B cell (primary cell): ENCODE measurements around the gene SCN2B. TPM values are rescaled to one million over a fixed set of nuclear protein-coding genes. Genes with fewer than 3 reads are reported as not detected.

ENCODE experiments used
- ATAC-seq: fragments of 200-7000 bp; cut with Tn5 transposase; one replicate; pipeline ENCODE4 v1.10.0; 2021; ENCODE audit warnings: low read depth, mild to moderate bottlenecking, moderate number of reproducible peaks, moderate library complexity
- CTCF ChIA-PET: fragments of 350-600 bp; sonication (Branson Sonifier 250); formaldehyde crosslinking; loops from one replicate; lab custom pipeline; 2021; ENCODE audit warnings: antibody characterized with exemption, inconsistent platforms; lab: Charles Lee
- POLR2A ChIA-PET: fragments of 350-600 bp; sonication (Branson Sonifier 250); formaldehyde crosslinking; loops from one replicate; lab custom pipeline; 2021; ENCODE audit warnings: antibody characterized with exemption; lab: Charles Lee
- DNase-seq: peaks from one replicate; pipeline ENCODE4 v3.0.0; 2013
- H2AFZ ChIP-seq: 2 replicates; pipeline ENCODE4 v1.6.1; 2012; ENCODE audit warnings: mild to moderate bottlenecking, low read depth, low read length; ENCODE audit not compliant: insufficient read depth, poor library complexity, severe bottlenecking
- H3K27ac ChIP-seq, 2 donors: 1 replicate in 1 of 2; 2 replicates in 1 of 2; pipeline ENCODE4 v1.5.1; 2012 to 2013; ENCODE audit warnings: low read length in 2 of 2, mild to moderate bottlenecking in 2 of 2, moderate library complexity in 1 of 2
- H3K27me3 ChIP-seq, 4 experiments: fragments of 200-600 bp in 1 of 4; sonication (generic) in 1 of 4; replicated peaks in 1 of 4; 1 replicate in 2 of 4; 2 replicates in 2 of 4; pipeline versions ENCODE4 v1.6.1 to v1.7.0; 2013 to 2016; ENCODE audit warnings: low read length in 3 of 4, mild to moderate bottlenecking in 2 of 4, mixed read lengths in 1 of 4, moderate library complexity in 1 of 4; ENCODE audit not compliant: insufficient read depth in 4 of 4, control insufficient read depth in 3 of 4; ENCODE audit errors: control extremely low read depth in 1 of 4
- H3K36me3 ChIP-seq, 2 experiments: replicated peaks in 1 of 2; 1 replicate in 1 of 2; 2 replicates in 1 of 2; pipeline versions ENCODE4 v1.6.1 to v1.7.1; 2013; ENCODE audit warnings: low read length in 1 of 2; ENCODE audit not compliant: insufficient read depth in 2 of 2, control insufficient read depth in 1 of 2; ENCODE audit errors: control extremely low read depth in 1 of 2, extremely low read depth in 1 of 2
- H3K4me1 ChIP-seq, 2 donors: fragments of 200-600 bp in 1 of 2; sonication (generic) in 1 of 2; 1 replicate in 1 of 2; 2 replicates in 1 of 2; pipeline versions ENCODE4 v1.5.1 to v1.6.1; 2013 to 2017; ENCODE audit warnings: low read length in 2 of 2; ENCODE audit not compliant: control insufficient read depth in 2 of 2, insufficient read depth in 2 of 2
- H3K4me2 ChIP-seq: replicated peaks from 2 replicates; pipeline ENCODE3; 2012; ENCODE audit warnings: mild to moderate bottlenecking, low read depth, low read length; ENCODE audit not compliant: poor library complexity, severe bottlenecking
- H3K4me3 ChIP-seq, 5 experiments: fragments of 200-600 bp in 1 of 5; sonication (generic) in 1 of 5; 1 replicate in 3 of 5; 2 replicates in 2 of 5; pipeline versions ENCODE4 v1.5.1 to v1.7.0; 2011 to 2016; ENCODE audit warnings: low read length in 4 of 5, mild to moderate bottlenecking in 4 of 5, low read depth in 2 of 5, control low read depth in 1 of 5, moderate library complexity in 1 of 5; ENCODE audit not compliant: insufficient read depth in 1 of 5; ENCODE audit errors: control extremely low read depth in 1 of 5, extremely low read depth in 1 of 5
- H3K79me2 ChIP-seq: fragments of 200-600 bp; sonication (generic); one replicate; pipeline ENCODE4 v1.6.0; 2016; ENCODE audit warnings: low read length; ENCODE audit not compliant: control insufficient read depth, insufficient read depth
- H3K9ac ChIP-seq: fragments of 200-600 bp; sonication (generic); 2 replicates; pipeline ENCODE4 v1.6.1; 2017; ENCODE audit warnings: mild to moderate bottlenecking, low read length, moderate library complexity
- H3K9me3 ChIP-seq, 3 donors: one replicate each; pipeline versions ENCODE4 v1.6.1 to v1.7.1; 2013; ENCODE audit warnings: low read length in 2 of 3; ENCODE audit not compliant: control insufficient read depth in 2 of 3, insufficient read depth in 1 of 3; ENCODE audit errors: control extremely low read depth in 1 of 3
- H4K20me1 ChIP-seq: 2 replicates; pipeline ENCODE4 v1.6.0; 2012; ENCODE audit warnings: mild to moderate bottlenecking, low read length; ENCODE audit not compliant: insufficient read depth, control insufficient read depth, poor library complexity, severe bottlenecking
- H3K27ac Mint-ChIP-seq: one replicate; pipeline ENCODE4 v1.8.0; 2021; ENCODE audit warnings: mixed read lengths
- H3K27me3 Mint-ChIP-seq: one replicate; pipeline ENCODE4 v1.8.0; 2021; ENCODE audit warnings: mixed read lengths
- H3K4me1 Mint-ChIP-seq: one replicate; pipeline ENCODE4 v1.8.0; 2021; ENCODE audit warnings: mixed read lengths
- H3K4me3 Mint-ChIP-seq: one replicate; pipeline ENCODE4 v1.8.0; 2021; ENCODE audit warnings: mixed read lengths
- H3K9me3 Mint-ChIP-seq: one replicate; pipeline ENCODE4 v1.8.0; 2022; ENCODE audit warnings: mixed read lengths; ENCODE audit not compliant: insufficient read depth
- CTCF ChIP-seq: fragments of 200-600 bp; IDR thresholded peaks from one replicate; pipeline ENCODE4 v1.8.0; 2022; ENCODE audit warnings: antibody characterized with exemption, mild to moderate bottlenecking
- EZH2 ChIP-seq: IDR thresholded peaks from 2 replicates; pipeline ENCODE4 v1.6.1; 2012; ENCODE audit warnings: borderline replicate concordance, low read depth, mild to moderate bottlenecking, moderate library complexity, low read length; ENCODE audit not compliant: insufficient read depth, poor library complexity, severe bottlenecking
- WGBS: methylation state at CpG from one replicate; pipeline ENCODE4 v1.1.5; 2013; ENCODE audit warnings: missing lambda C conversion rate; ENCODE audit not compliant: insufficient coverage; 5-methylcytosine and 5-hydroxymethylcytosine counted together
- intact Hi-C: fragments of 100-400 bp; cut with micrococcal nuclease; formaldehyde crosslinking; loops from one replicate; pipeline ENCODE4 v1.10.0; 2022
- polyA plus RNA-seq: library from polyadenylated mRNA; depleted of rRNA; stranded (reverse); fragments of >200 nt; gene quantifications from 2 replicates; pipeline ENCODE4 v1.2.3, GENCODE V29; 2012
- total RNA-seq, 2 donors: library from RNA; stranded (reverse); fragments of 120-200 nt in 1 of 2; gene quantifications; 1 replicate in 1 of 2; 2 replicates in 1 of 2; pipeline versions ENCODE4 v1.2.3 to v1.2.4, GENCODE V29; 2013 to 2022

Gene SCN2B
- total and polyA plus RNA-seq, 2 donors (not counting 1 experiment from before 2014, with no cell fraction given) = not detected

- H3K27ac ChIP-seq = no peak overlapping the region
- peaks cover 48% of the 10 kb centered on the region for H3K27me3 Mint-ChIP-seq
- intact Hi-C loops = loop anchor here (2.0 kb wide), 1 partner anchor 14 kb away; no protein-coding TSS in a partner anchor
Observed at GRCh38 chr11:118215262-118215661, 38.8 kb upstream of the SCN2B start.

More at GRCh38 chr11:118215262-118215661, 38.8 kb upstream of the SCN2B start:
- no peaks in the 10 kb centered on the region for H3K9me3 ChIP-seq
- no peaks in the 10 kb centered on the region for H3K9me3 Mint-ChIP-seq
- H3K4me1 Mint-ChIP-seq = peaks cover 53% of the 10 kb centered on the region
- WGBS = no CpG with 5 or more reads among the region's 3 CpGs
- no peaks in the 10 kb centered on the region for H4K20me1 ChIP-seq
- no peak overlapping the region for H2AFZ ChIP-seq
- peak overlapping the region in 2 of 5 experiments; percentile 28 to 34 for H3K4me3 ChIP-seq
- H3K9ac ChIP-seq = no peak overlapping the region
- DNase-seq (no peak), ATAC-seq (no peak)
- no peaks in the 10 kb centered on the region for H3K36me3 ChIP-seq
- H3K4me3 Mint-ChIP-seq = peak overlapping the region; percentile 84
- TF ChIP-seq EZH2 (no peak), CTCF (no peak)
- ChIA-PET CTCF (interaction anchor here (1.1 to 4.6 kb wide), 4 partner anchors 12 to 81 kb away, joined by 3 to 59 read pairs (median 8); no protein-coding TSS in a partner anchor), POLR2A (interaction anchor here (0.6 to 1.3 kb wide), 3 partner anchors 9 to 401 kb away, joined by 3 to 6 read pairs (median 5); partner anchors contain the start of gene JAML)
- no peaks in the 10 kb centered on the region for H3K79me2 ChIP-seq
- peaks cover 50 to 52% of the 10 kb centered on the region in 2 donors for H3K4me1 ChIP-seq
- H3K27ac Mint-ChIP-seq = no peak overlapping the region
- H3K4me2 ChIP-seq = peak overlapping the region; percentile 66
- peaks cover 0 to 23% (median 16%) of the 10 kb centered on the region in 4 experiments for H3K27me3 ChIP-seq
